ENCODE measurements around the gene EEF2K.
A peak's percentile ranks its signal among the peaks of the same experiment; 100 is the strongest.
"Not testable (repeated sequence)": the region's sequence is repeated elsewhere in the genome, so short reads cannot be mapped to it uniquely, and the experiment has no call there.

Gene EEF2K

GRCh38 chr16:22190081-22190775 lies 15.8 kb upstream of the EEF2K start:
- DNase-seq (ENCODE audit: low read depth), result peak; percentile 19

GRCh38 chr16:22190776-22191531 lies 15.1 kb upstream of the EEF2K start:
- peak; percentile 99 for DNase-seq (ENCODE audit: low read depth)

- DNase-seq (ENCODE audit: low read depth), result no peak
Observed at GRCh38 chr16:22191532-22192260, 14.4 kb upstream of the EEF2K start.

GRCh38 chr16:22192261-22193062 lies 13.6 kb upstream of the EEF2K start:
- DNase-seq (ENCODE audit: low read depth), result peak; percentile 91

- DNase-seq (ENCODE audit: low read depth), result no peak
Observed at GRCh38 chr16:22193063-22193411, 13.0 kb upstream of the EEF2K start.

GRCh38 chr16:22194707-22195444 lies 11.2 kb upstream of the EEF2K start:
- DNase-seq (ENCODE audit: low read depth), result no peak

- DNase-seq (ENCODE audit: low read depth), result no peak
Observed at GRCh38 chr16:22195445-22195694, 10.7 kb upstream of the EEF2K start.

- DNase-seq (ENCODE audit: low read depth), result peak; percentile 78
Observed at GRCh38 chr16:22195695-22196558, 10.2 kb upstream of the EEF2K start.

- DNase-seq (ENCODE audit: low read depth), result not testable (repeated sequence)
Observed at GRCh38 chr16:22196559-22197168, 9.4 kb upstream of the EEF2K start.

- DNase-seq (ENCODE audit: low read depth), result no peak
Observed at GRCh38 chr16:22198547-22199293, 7.4 kb upstream of the EEF2K start.

GRCh38 chr16:22202261-22202637 lies 3.8 kb upstream of the EEF2K start:
- DNase-seq (ENCODE audit: low read depth), result no peak

- no peak for DNase-seq (ENCODE audit: low read depth)
Observed at GRCh38 chr16:22203091-22203490, 3.0 kb upstream of the EEF2K start.

- no peak for DNase-seq (ENCODE audit: low read depth)
Observed at GRCh38 chr16:22204091-22204655, 1.9 kb upstream of the EEF2K start.

GRCh38 chr16:22205577-22206012 lies 483 bp upstream of the EEF2K start:
- no peak for DNase-seq (ENCODE audit: low read depth)

GRCh38 chr16:22206842-22207714 lies 1.0 kb downstream of the EEF2K start:
- DNase-seq (ENCODE audit: low read depth), result peak; percentile 43

- no peak for DNase-seq (ENCODE audit: low read depth)
Observed at GRCh38 chr16:22207715-22208360, 1.8 kb downstream of the EEF2K start.

GRCh38 chr16:22210285-22210684 lies 4.2 kb downstream of the EEF2K start:
- no peak for DNase-seq (ENCODE audit: low read depth)

- DNase-seq (ENCODE audit: low read depth), result no peak
Observed at GRCh38 chr16:22210854-22211253, 4.8 kb downstream of the EEF2K start.
